ENCODE measurements around the gene PARD6A.
"Not testable (repeated sequence)": the region's sequence is repeated elsewhere in the genome, so short reads cannot be mapped to it uniquely, and the experiment has no call there.

The PARD6A gene

DNA sequence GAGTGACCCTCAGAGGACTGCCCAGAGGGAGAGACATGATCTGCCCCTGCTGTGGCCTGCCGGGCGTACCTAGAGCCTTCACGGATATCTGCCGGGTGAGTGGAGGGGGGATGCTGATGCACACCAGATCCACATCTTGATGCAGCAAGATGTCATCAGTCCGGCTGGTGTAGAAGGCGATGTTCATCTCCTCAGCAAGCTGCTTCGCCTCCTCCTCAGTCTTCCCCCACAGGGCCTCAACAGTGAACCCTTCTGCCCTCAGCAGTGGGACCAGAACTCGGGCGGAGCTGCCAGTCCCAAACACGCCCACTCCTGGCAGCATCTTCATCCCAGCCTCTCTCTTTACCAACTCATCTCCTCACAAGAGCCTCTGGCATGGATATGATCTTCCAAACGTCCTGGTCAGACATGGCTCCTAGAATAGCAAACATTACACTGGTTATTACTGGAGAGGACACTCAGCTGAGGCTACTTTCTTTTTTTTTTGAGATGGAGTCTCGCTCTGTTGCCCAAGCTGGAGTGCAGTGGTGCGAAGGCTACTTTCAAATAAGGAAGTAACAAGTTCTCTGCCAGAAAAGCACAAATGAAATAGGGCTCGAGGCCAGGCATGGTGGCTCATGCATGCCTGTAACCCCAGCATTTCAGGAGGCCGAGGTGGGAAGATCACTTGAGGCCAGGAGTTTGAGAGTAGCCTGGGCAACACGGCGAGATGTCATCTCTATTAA, 24.8 kb downstream of the PARD6A start:
- no peak for DNase-seq (ENCODE audit: low spot score)

DNA sequence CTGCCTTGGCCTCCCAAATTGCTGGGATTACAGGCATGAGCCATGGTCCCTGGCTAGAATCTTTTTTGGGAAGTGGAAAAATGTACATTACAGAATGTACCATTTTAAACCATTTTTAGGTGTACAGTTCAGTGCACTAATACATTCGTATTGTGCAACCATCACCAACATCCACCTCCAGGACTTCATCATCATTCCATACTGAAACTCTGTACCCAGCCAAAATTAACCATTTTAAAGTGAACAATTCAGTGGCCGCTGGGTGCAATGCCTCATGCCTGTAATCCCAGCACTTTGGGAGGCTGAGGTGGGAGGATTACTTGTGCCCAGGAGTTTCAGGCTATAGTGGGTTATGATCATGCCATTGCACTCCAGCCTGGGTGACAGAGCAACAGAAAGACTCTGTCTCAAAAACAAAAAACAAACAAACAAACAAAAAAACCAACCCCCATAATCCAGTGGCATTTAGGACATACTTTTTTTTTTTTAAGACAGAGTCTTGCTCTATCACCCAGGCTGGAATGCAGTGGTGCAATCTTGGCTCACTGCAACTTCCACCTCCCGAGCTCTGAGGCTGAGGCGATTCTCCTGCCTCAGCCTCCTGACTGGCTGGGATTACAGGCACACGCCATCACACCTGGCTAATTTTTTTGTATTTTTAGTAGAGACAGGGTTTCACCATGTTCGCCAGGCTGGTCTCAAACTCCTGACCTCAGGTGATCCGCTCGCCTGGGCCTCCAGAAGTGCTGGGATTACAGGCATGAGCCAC, 32.9 kb downstream of the PARD6A start:
- not testable (repeated sequence) for DNase-seq (ENCODE audit: low spot score)

DNA sequence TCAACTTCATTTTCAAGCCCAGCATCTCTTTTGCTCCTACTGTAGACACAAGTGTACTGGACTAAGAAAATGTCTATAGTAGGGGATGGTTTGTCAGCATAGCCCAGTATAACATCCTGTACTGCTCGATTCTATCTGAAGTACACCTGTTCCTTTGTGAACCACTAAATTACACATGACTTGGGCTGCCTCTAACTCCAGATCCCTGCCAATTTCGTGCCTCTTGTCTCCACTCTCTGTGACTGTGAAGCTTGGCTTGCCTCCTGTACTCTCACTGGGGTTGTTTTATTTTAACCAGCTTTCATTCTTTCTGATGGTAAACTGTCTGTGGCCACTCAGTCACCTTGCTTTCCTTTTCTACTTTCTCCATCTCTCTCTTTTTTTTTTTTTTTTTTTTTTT, 33.9 kb downstream of the PARD6A start:
- no peak for DNase-seq (ENCODE audit: low spot score)

DNA sequence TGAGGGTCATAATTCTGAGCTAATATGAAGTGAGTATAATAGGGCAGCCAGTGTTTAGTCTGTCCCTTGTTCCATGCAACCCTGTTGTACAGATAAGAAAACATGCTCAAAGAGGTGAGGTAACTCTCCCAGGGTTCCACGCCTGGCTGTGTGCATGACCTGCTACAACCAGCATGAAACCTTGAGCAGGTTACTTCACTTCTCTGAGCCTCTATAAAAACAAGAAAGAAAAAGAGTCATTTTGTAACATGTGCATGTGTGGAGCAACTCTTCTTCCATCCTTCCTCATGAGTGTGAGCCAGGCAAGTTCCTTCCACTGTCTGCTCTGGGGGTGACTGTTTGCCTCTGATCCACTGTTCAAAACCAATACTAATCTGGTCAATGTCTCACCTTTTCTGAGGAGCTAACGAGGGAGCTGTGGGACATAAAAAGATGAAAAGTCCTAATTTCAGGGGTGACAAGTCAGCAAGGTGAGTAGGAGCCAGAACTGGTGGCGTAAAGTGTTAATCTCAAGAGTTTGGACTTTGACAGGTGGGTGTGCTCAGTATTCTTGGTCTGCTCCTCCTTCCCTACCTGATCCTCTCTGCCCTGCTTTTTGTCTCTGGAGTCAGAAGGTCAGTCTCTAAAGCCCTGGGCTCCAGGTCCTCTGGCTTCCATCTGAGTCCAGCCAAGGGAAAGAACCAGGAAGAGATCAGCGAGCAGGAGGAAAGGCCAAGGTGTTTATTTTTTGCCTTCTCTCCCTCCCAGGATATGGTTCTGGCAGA, 36.8 kb downstream of the PARD6A start:
- DNase-seq (ENCODE audit: low spot score): no peak

DNA sequence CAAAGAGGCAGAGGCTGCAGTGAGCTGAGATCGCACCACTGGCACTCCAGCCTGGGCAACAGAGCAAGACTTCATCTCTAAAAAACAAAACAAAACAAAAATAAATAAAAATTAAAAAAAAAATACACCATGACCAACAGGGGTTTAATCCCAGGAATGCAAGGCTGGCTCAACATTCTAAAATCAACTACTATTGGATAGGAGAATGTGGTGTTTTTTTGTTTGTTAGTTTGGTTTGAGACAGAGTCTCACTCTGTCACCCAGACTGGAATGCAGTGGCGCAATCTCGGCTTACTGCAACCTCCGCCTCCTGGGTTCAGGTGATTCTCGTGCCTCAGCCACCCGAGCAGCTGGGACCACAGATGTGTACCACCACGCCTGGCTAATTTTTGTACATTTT, 38.5 kb downstream of the PARD6A start:
- no peak for DNase-seq (ENCODE audit: low spot score)

DNA sequence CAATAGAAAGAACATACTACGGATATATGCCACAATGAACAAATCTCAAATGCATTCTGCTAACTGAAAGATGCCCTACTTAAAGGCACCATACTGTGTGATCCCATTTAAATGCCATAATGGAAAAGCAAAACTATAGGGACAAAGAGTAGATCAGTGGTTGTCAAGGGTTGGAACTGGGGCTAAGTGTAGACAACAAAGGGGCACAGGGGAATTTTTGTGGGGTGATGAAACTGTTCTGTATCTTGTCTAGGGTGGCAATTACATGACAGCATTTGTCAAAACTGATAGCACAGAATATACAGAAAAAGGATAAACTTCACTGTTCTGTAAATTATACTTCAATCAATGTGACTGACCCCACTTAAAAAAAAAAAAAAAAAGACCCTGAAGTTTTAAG, 40.7 kb downstream of the PARD6A start:
- no peak for DNase-seq (ENCODE audit: low spot score)

DNA sequence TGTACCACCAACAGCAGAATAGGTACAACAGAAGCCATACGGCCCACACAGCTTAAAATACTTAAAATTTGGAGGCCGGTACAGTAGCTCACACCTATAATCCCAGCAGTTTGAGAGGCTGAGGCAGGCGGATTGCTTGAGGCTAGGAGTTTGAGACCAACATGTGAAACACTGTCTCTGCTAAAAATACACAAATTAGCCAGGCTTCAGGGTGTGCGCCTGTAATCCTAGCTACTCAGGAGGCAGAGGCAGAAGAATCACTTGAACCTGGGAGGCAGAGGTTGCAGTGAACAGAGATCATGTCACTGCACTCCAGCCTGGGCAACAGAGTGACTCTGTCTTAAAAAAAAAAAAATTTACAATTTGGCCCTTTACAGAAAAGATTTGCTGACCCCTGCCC, 41.4 kb downstream of the PARD6A start:
- no peak for DNase-seq (ENCODE audit: low spot score)

DNA sequence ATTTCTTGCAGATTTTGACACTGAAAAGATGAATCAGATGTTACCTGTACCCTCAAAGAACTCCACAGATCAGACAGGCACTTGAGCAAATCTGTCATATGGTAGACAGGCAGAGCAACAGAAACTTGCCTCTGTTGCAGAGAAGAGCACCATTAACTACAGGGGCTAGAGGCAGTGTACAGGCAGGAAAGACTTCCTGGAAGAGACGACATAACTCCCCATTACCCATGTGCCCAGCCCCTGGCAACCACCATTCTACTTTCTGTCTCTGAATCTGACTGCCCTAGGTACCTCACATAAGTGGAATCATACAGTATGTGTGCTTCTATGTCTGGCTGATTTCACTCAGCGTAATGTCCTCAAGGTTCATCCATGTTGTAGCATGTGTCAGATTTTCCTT, 42.9 kb downstream of the PARD6A start:
- no peak for DNase-seq (ENCODE audit: low spot score)

DNA sequence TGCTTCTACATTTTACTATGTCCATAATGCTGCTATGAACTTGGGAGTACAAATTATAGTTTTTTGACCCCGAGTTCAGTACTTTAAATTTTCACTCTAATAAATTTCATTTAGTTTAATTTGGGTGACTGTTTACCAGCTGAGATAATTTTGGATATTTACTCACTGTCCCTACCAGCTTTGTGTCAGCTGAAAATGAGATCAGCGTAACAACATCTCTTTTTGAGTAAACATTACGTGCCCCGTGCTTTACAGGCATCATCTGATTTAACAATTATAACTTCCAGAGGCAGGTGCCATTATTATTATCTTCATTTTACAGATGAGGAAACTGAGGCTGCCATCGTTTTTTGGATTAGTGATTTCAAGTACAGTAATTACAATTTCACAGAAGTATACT, 43.4 kb downstream of the PARD6A start:
- no peak for DNase-seq (ENCODE audit: low spot score)

DNA sequence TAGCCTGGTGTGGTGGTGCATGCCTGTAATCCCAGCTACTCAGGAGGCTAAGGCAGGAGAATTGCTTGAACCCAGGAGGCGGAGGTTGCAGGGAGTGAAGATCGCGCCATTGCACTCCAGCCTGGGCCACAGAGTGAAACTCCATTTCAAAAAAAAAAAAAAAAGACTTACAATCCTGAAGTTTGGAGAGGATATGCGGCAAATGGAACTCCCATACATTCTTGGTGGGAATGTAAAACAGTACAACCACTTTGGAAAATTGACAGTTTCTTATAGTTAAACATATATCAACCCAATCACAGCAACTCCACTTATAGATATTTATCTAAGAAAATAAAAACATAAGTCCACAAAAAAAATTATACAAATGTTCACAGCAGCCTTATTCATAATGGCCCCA, 46.5 kb downstream of the PARD6A start:
- no peak for DNase-seq (ENCODE audit: low spot score)

DNA sequence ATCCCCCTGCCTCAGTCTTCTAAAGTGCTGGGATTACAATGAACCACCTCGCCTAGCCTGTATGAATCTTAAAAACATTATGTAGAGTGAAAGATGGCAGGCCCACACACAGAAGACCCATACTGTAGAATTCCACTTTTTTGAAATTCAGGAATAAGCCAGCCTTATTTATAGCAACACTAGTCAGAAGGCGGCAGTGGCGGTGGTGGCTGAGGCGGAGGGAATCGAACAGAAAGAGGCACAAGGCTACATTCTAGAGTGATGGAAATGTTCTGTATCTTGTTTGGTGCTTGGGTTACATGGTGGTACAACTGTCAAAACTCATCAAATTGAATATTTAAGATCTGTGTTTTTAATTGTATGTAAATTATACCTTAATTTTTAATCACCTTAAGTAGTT, 47.0 kb downstream of the PARD6A start:
- no peak for DNase-seq (ENCODE audit: low spot score)

DNA sequence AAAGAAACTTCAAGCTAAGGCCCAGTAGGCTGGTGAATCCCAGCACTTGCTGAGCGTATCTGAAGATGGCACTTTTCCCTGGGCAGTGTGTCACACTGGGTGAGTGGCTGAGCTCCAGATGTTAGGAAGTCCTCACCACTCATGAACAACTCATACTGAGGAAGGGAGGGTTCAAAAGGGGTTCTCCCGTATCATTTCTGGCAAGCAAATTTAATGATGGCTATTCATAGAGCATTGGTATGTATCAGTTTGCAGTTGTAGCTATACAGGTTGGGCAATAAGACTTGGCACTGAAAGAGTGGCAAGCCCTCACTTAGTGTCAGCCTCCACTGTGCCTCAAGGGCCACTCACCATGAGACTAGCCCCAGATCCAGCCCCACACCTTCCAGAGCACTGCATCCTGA, 47.6 kb downstream of the PARD6A start:
- DNase-seq (ENCODE audit: low spot score): peak; percentile 57

DNA sequence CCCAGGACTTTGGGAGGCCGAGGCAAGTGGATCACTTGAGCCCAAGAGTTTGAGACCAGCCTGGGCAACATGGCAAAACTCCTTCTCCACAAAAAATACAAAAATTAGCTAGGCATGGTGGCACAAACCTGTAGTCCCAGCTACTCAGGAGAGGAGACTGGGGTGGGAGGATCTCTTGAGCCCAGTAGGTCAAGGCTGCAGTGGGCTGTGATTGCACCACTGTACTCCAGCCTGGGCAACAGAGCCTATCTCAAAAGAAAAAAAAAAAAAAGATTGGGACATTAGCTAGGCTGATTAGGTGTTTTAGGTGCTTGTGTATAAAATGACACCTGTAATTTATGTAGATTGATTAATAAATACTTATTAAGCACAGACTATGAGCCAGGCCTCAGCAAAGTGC, 48.3 kb downstream of the PARD6A start:
- DNase-seq (ENCODE audit: low spot score): no peak

DNA sequence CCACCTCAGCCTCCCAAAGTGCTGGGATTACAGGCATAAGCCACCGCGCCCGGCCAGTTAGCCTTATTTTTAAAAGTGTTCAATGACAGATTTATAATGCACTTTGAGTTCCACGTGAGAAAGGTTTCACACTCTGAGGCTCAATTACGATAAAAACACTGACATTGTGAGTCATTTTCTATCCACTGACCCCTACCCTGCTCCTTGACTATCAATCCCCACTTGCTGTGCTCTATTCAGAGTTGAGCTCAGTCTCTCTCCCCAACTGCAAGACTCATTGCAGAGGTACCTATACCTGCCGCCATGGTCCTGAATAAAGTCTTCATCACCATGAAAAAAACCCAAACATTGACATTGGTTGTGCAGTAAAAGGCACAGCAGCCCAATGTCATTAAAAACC, 49.8 kb downstream of the PARD6A start:
- DNase-seq (ENCODE audit: low spot score): no peak

Measured in GM03348 (cell line).